Activated T-cell treated with anti-CD3 and anti-CD28 coated beads, Interleukin-2, amount 50 U/mL, for 24 hours (primary cell): ENCODE results near the gene MRPS15.
"Not testable (repeated sequence)": the region's sequence is repeated elsewhere in the genome, so short reads cannot be mapped to it uniquely, and the experiment has no call there.

Experiments used
- DNase-seq: peaks from one replicate; pipeline ENCODE4 v3.0.0-alpha.2; 2020
- H3K27ac Mint-ChIP-seq: 2 replicates; pipeline ENCODE4 v1.8.0; 2020; ENCODE audit warnings: mild to moderate bottlenecking, mixed read lengths
- H3K27me3 Mint-ChIP-seq: 2 replicates; pipeline ENCODE4 v1.8.0; 2020; ENCODE audit warnings: mixed read lengths
- H3K36me3 Mint-ChIP-seq: 2 replicates; pipeline ENCODE4 v1.8.0; 2020; ENCODE audit warnings: low read depth, mixed read lengths
- H3K4me1 Mint-ChIP-seq: 2 replicates; pipeline ENCODE4 v1.8.0; 2020; ENCODE audit warnings: low read depth, mixed read lengths
- H3K4me3 Mint-ChIP-seq: 2 replicates; pipeline ENCODE4 v1.8.0; 2020; ENCODE audit warnings: mild to moderate bottlenecking, moderate library complexity, mixed read lengths
- H3K9me3 Mint-ChIP-seq: 2 replicates; pipeline ENCODE4 v1.8.0; 2020; ENCODE audit warnings: mixed read lengths

MRPS15 gene

DNA sequence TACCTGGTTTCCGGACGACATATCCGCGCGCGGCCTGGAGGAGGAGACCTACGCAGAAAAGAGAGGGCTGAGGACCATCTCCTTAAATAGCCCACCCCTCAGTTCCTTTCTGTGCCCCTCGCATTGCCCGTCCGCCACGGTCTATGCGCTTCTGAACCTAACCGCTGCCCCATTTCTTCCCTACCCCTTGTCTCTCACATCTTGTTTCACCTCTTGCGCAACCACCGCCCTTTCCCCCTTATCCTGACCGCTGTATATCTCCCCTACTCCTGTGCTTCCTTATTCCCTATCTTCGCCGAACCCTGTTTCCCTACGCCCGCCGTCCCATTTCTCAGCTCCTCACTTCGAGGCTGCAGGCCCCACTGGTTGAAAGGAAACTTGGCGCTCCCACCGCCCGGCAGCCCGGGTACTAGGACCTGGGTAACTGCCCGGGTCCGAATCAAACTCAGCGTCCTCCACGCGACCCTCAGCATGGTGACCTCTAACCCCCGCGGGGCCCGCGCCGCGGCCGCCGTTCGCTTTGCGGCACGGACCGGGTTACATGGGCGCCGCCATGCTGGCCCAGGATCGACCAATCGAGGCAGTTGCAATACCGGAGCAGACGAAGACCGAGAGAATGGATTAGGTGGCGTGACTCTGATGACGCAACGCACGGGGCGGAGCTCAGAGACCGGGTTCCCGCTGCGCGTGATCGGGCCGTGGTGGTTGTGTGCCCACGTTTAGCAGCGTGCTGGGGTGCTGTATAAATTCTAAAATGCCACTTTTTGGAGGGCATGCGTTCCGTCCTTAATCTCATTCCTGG is at the start of gene MRPS15:
TSS of gene MRPS15 (minus strand) at position 582 of the 802 bp plus-strand sequence. CDS start at position 473, 109 bp downstream.
- Mint-ChIP-seq H3K27ac (peak within 1 kb of the TSS; percentile 99), H3K4me1 (peaks cover 41% of the 10 kb centered on the region), H3K27me3 (no peaks in the 10 kb centered on the region), H3K9me3 (no peaks in the 10 kb centered on the region), H3K36me3 (peaks cover 45% of the 10 kb centered on the region), H3K4me3 (peak within 1 kb of the TSS; percentile 100)
- DNase-seq: peak; percentile 97

DNA sequence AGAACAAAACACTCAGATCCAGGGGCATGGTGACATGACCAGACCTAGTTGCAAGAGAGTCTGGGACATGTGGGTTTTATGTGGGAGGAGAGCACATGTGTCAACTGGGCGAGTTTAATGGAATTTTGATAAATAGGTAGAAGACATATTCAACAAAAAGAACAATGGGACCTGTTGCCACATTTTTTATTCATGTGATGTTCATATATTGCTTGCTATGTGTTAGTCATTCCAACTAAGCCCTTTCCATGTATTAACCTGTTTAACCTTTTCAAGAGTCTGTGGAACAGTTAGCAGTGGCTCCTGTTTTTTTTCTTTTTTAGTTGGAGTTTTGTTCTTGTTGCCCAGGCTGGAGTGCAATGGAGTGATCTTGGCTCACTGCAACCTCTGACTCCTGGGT is 48.7 kb upstream of the MRPS15 start:
- H3K27me3 Mint-ChIP-seq: peaks cover 4% of the 10 kb centered on the region
- no peak overlapping the region for H3K27ac Mint-ChIP-seq
- no peaks in the 10 kb centered on the region for H3K4me1 Mint-ChIP-seq
- no peaks in the 10 kb centered on the region for H3K9me3 Mint-ChIP-seq
- no peak for DNase-seq
- no peaks in the 10 kb centered on the region for H3K36me3 Mint-ChIP-seq
- H3K4me3 Mint-ChIP-seq: no peak overlapping the region

DNA sequence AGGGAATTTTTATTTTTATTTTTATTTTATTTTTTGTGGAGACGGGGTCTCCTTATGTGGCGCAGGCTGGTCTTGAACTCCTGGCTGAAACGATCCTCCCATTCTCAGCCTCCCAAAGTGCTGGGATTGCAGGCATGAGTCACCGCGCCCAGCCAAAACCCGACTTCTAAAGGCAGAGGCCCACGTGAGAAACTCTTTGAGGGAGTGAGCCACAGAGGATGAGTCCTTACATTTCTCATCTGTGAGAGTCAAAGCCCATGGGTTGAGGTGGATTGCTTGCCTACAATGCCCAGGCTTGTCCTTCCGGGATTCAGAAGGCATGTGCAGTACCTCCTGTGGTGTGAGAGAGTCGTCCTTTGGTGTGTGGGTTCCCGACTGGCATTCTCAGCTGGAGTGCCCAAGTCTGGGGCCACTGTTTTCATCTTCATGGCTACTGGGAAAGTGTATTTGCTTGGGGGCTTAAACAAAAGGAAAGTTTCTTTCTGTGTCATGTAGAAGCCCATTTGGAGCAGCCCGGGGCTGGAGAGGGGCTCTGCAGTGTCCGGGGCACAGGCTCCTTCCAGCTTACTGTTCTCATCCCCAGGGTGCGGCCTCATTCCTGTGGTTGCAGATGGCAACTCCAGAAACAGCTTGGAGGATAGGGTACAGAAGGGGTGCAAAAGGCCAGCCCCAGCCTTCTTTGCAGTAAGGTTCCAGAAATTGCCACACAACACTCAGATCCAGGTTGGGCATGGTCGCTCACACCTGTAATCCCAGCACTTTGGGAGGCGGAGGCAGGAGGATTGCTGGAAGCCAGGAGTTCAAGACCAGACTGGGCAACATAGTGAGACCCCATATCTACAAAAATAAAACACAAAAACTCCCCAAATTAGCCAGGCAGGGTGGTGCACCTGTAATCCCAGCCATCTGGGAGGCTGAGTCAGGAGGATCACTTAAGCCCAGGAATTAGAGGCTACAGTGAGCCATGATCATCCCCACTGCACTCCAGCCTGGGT is 47.9 kb upstream of the MRPS15 start:
- Mint-ChIP-seq H3K9me3 (no peaks in the 10 kb centered on the region), H3K27me3 (peaks cover 9% of the 10 kb centered on the region), H3K27ac (no peak overlapping the region), H3K36me3 (no peaks in the 10 kb centered on the region), H3K4me3 (no peak overlapping the region), H3K4me1 (no peaks in the 10 kb centered on the region)
- DNase-seq: no peak

- not testable (repeated sequence) for H3K9me3 Mint-ChIP-seq, H3K4me3 Mint-ChIP-seq, H3K36me3 Mint-ChIP-seq, DNase-seq, H3K27ac Mint-ChIP-seq, H3K4me1 Mint-ChIP-seq
- H3K27me3 Mint-ChIP-seq: peaks cover 18% of the 10 kb centered on the region
These were observed 47.0 kb upstream of the MRPS15 start for GRCh38 chr1:36511220-36511619.

- no peaks in the 10 kb centered on the region for H3K4me1 Mint-ChIP-seq
- no peaks in the 10 kb centered on the region for H3K36me3 Mint-ChIP-seq
- no peak for DNase-seq
- H3K27ac Mint-ChIP-seq: no peak overlapping the region
- no peaks in the 10 kb centered on the region for H3K9me3 Mint-ChIP-seq
- H3K4me3 Mint-ChIP-seq: no peak overlapping the region
- peaks cover 22% of the 10 kb centered on the region for H3K27me3 Mint-ChIP-seq
These were observed 46.2 kb upstream of the MRPS15 start for GRCh38 chr1:36510418-36510817.

GRCh38 chr1:36508257-36508656 is 44.1 kb upstream of the MRPS15 start:
- H3K36me3 Mint-ChIP-seq: no peaks in the 10 kb centered on the region
- no peak for DNase-seq
- no peak overlapping the region for H3K4me3 Mint-ChIP-seq
- peaks cover 22% of the 10 kb centered on the region for H3K27me3 Mint-ChIP-seq
- H3K4me1 Mint-ChIP-seq: no peaks in the 10 kb centered on the region
- H3K9me3 Mint-ChIP-seq: no peaks in the 10 kb centered on the region
- H3K27ac Mint-ChIP-seq: no peak overlapping the region

GRCh38 chr1:36506276-36506920 is 42.2 kb upstream of the MRPS15 start:
- Mint-ChIP-seq H3K36me3 (no peaks in the 10 kb centered on the region), H3K9me3 (no peaks in the 10 kb centered on the region), H3K4me3 (no peak overlapping the region), H3K27me3 (peaks cover 22% of the 10 kb centered on the region), H3K4me1 (no peaks in the 10 kb centered on the region), H3K27ac (no peak overlapping the region)
- DNase-seq: no peak

DNA sequence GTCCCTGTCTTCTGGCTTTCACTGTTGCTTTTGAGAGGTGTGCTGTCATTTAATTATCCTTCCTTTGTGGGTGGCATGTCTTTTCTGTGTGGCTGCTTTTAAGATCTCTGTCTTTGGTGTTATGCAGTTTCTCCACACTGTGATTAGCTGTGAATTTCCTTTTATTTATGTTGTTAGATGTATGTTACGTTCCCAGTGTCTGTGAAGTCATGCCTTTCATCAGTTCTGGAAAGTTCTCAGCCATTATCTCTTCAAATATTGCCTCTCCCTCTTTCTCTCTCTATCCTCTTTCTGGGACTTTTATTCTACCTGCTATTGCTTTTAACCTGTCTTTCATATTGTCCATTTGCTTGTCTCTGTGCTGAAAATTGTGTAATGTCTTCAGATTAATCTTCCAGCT is 39.5 kb upstream of the MRPS15 start:
- H3K4me1 Mint-ChIP-seq: no peaks in the 10 kb centered on the region
- no peak overlapping the region for H3K27ac Mint-ChIP-seq
- H3K9me3 Mint-ChIP-seq: no peaks in the 10 kb centered on the region
- peaks cover 22% of the 10 kb centered on the region for H3K27me3 Mint-ChIP-seq
- no peak overlapping the region for H3K4me3 Mint-ChIP-seq
- no peak for DNase-seq
- H3K36me3 Mint-ChIP-seq: no peaks in the 10 kb centered on the region

GRCh38 chr1:36503159-36503558 is 39.0 kb upstream of the MRPS15 start:
- Mint-ChIP-seq H3K36me3 (no peaks in the 10 kb centered on the region), H3K4me3 (no peak overlapping the region)

DNA sequence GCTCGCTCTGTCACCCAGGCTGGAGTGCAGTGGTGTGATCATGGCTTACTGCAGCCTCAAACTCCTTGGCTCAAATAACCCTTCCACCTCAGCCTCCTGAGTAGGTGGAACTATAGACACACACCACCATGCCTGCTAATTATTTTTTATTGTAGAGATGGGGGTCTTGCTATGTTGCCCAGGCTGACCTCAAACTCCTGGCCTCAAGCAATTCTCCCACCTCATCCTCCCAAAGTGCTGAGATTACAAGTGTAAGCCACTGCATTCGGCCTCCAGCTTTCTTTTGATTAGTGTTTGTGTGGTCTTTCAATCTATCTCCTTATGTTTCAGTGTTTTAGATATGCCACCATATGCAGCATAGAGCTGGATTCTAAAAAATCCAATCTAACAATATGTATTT is 38.4 kb upstream of the MRPS15 start:
- no peak for DNase-seq
- no peaks in the 10 kb centered on the region for H3K36me3 Mint-ChIP-seq
- H3K27me3 Mint-ChIP-seq: peaks cover 17% of the 10 kb centered on the region
- no peaks in the 10 kb centered on the region for H3K9me3 Mint-ChIP-seq
- H3K27ac Mint-ChIP-seq: no peak overlapping the region
- no peak overlapping the region for H3K4me3 Mint-ChIP-seq
- H3K4me1 Mint-ChIP-seq: no peaks in the 10 kb centered on the region

More at GRCh38 chr1:36503159-36503558, 39.0 kb upstream of the MRPS15 start:
- no peak for DNase-seq
- no peaks in the 10 kb centered on the region for H3K4me1 Mint-ChIP-seq
- H3K27me3 Mint-ChIP-seq: peaks cover 20% of the 10 kb centered on the region
- H3K9me3 Mint-ChIP-seq: no peaks in the 10 kb centered on the region
- no peak overlapping the region for H3K27ac Mint-ChIP-seq

GRCh38 chr1:36501911-36502310 is 37.7 kb upstream of the MRPS15 start:
- H3K4me3 Mint-ChIP-seq, H3K27ac Mint-ChIP-seq, H3K4me1 Mint-ChIP-seq, DNase-seq, H3K36me3 Mint-ChIP-seq, H3K9me3 Mint-ChIP-seq: not testable (repeated sequence)
- H3K27me3 Mint-ChIP-seq: peaks cover 11% of the 10 kb centered on the region

- Mint-ChIP-seq H3K9me3 (no peaks in the 10 kb centered on the region), H3K27me3 (no peaks in the 10 kb centered on the region), H3K36me3 (no peaks in the 10 kb centered on the region), H3K27ac (no peak overlapping the region), H3K4me1 (no peaks in the 10 kb centered on the region), H3K4me3 (no peak overlapping the region)
- no peak for DNase-seq
These were observed 33.0 kb upstream of the MRPS15 start for GRCh38 chr1:36497207-36497606.

DNA sequence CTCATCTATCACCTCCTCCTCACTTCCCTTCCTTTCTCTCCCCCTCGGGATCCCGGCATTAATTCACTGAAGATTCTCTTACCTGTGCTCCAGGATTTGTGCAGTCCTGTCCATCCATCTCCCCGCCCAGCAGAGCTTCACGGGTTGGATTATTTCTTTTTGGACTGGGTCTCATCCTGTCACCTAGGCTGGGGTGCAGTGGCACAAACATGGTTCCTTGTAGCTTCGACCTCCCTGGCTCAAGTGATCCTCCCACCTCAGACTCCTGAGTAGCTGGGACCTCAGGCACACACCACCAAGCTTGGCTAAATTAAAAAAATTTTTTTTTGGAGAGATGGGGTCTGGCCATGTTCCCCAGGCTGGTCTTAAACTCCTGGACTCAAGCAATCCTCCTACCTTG is 30.8 kb upstream of the MRPS15 start:
- Mint-ChIP-seq H3K27ac (no peak overlapping the region), H3K36me3 (no peaks in the 10 kb centered on the region)

DNA sequence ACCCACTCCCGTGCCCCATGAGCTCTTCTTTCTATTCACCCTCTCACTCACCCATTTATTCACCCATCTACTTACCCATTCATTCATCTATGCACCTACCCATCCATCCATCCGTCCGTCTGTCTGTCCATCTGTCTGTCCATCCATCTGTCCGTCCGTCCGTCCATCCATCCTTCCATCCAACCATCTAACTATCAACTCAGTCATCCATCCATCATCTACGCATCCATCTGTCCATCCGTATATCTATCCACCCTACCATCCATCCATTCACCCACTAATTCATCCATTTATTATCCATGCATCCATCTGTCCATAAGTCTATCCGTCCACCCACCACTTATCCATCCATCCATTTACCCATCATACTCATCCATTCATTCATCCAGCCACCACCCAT is 29.3 kb upstream of the MRPS15 start:
- Mint-ChIP-seq H3K9me3 (no peaks in the 10 kb centered on the region), H3K27me3 (no peaks in the 10 kb centered on the region), H3K4me1 (no peaks in the 10 kb centered on the region), H3K36me3 (no peaks in the 10 kb centered on the region), H3K27ac (no peak overlapping the region), H3K4me3 (no peak overlapping the region)
- DNase-seq: no peak

More for the DNA sequence above, 30.8 kb upstream of the MRPS15 start:
- H3K27me3 Mint-ChIP-seq: no peaks in the 10 kb centered on the region
- H3K4me3 Mint-ChIP-seq: no peak overlapping the region
- H3K4me1 Mint-ChIP-seq: no peaks in the 10 kb centered on the region
- H3K9me3 Mint-ChIP-seq: no peaks in the 10 kb centered on the region
- no peak for DNase-seq
